GM12875 (cell line): ENCODE data around the gene TMEM178B.

Experiments used
- H3K4me3 ChIP-seq: one replicate; pipeline ENCODE4 v1.5.1; 2011; ENCODE audit warnings: low read depth, low read length, control low read depth
- TF ChIP-seq, protein P1 (sequence below): IDR thresholded peaks from 2 replicates; pipeline ENCODE4 v1.5.1; 2011; ENCODE audit warnings: low read depth, mild to moderate bottlenecking, control low read depth, inconsistent platforms, low read length, moderate library complexity, borderline replicate concordance; ENCODE audit not compliant: insufficient read depth

TMEM178B gene

DNA sequence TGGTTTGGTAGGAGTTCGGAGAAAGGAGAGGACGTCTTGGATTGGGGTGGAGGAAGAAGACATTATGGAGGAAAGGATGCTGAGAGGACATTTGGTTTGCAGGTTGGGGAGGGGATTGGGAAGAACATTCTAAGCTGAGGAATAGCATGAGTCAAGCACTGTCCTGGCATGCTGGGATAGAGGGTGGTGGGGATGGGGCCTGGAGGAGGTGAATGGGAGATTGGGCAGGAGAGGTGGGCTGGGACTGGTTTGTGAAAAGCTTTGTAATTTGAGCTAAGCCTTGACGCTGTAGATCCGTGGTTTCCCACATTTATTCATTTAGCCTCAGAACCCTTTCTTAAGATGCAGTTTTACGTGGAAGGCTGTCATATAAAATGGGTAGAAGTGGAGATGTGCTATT, 52.2 kb downstream of the TMEM178B start:
- H3K4me3 ChIP-seq, result no peak overlapping the region
- TF ChIP-seq, protein P1, sequence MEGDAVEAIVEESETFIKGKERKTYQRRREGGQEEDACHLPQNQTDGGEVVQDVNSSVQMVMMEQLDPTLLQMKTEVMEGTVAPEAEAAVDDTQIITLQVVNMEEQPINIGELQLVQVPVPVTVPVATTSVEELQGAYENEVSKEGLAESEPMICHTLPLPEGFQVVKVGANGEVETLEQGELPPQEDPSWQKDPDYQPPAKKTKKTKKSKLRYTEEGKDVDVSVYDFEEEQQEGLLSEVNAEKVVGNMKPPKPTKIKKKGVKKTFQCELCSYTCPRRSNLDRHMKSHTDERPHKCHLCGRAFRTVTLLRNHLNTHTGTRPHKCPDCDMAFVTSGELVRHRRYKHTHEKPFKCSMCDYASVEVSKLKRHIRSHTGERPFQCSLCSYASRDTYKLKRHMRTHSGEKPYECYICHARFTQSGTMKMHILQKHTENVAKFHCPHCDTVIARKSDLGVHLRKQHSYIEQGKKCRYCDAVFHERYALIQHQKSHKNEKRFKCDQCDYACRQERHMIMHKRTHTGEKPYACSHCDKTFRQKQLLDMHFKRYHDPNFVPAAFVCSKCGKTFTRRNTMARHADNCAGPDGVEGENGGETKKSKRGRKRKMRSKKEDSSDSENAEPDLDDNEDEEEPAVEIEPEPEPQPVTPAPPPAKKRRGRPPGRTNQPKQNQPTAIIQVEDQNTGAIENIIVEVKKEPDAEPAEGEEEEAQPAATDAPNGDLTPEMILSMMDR, result no peak

DNA sequence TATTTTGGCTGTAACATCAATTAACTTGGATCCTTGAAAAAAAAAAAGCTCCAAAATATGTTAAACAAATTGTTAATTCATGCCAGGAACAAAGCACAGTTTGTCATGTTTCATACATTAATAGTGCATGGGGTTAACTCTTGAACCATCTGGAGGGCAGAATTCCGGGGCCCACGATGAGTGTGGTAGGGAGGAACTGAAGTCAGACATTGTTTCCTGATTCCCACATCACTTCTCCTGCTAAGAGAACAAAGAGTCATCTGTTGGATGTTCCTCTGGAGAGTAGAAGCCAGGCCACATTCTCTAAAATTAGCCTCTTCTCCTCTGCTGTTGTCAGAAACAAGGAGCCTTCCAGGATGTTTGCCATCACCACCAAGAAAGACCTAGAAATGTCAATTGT, 54.6 kb downstream of the TMEM178B start:
- H3K4me3 ChIP-seq, result no peak overlapping the region
- TF ChIP-seq, protein P1, result no peak

DNA sequence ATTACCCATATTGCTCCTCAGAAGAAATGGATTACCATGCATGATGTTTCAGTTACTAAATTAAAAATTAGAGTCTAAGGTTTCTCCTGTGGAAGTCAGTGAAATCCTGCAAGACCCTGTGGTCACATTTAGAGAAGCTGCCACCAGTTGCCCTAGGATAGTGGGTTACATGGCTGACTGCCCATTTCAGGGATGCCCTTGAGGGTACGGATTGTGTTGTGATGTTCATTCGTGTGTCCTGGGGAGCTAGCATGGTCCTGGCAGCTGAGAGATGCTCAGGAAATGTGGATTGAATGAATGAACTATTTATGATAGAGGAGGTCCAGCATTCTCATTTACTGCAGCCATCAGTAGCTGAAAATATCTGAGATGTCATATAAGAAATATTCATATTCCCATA, 55.1 kb downstream of the TMEM178B start:
- TF ChIP-seq, protein P1, result no peak
- H3K4me3 ChIP-seq, result no peak overlapping the region

DNA sequence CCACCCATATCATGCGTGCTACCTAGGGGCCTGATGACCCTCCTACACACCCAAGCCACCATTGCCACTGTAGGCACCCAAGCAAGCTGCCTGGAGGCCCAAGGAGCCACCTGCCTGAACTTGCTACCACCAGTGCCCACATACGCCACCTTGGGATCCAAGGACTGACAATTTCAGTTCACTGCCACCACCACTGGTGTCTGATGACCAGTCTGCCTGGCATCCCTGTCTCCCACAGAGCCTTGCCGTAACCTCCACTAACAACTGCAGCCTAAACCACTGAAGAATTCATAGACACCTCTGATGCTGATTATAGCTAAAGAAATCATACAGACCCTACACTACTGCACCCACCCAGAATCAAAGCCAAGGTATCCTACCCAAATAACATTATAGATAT, 58.8 kb downstream of the TMEM178B start:
- TF ChIP-seq, protein P1, result no peak
- H3K4me3 ChIP-seq, result no peak overlapping the region

DNA sequence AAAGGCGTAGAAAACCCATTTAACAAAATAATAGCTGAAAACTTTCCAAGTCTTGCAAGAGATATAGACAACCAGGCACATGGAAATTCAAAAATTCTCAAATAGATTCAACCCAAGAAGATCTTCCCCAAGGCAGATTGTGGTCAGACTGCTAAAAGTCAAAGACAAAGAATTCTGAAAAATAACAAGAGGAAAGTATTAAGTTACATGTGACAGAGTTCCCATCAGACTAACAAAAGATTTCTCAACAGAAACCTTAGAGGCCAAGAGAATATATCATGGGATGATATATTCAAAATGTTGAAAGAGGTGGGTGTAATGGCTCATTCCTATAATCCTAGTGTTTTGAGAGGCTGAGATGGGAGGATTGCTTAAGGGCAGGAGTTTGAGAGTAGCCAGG, 59.8 kb downstream of the TMEM178B start:
- H3K4me3 ChIP-seq, result no peak overlapping the region
- TF ChIP-seq, protein P1, result no peak

DNA sequence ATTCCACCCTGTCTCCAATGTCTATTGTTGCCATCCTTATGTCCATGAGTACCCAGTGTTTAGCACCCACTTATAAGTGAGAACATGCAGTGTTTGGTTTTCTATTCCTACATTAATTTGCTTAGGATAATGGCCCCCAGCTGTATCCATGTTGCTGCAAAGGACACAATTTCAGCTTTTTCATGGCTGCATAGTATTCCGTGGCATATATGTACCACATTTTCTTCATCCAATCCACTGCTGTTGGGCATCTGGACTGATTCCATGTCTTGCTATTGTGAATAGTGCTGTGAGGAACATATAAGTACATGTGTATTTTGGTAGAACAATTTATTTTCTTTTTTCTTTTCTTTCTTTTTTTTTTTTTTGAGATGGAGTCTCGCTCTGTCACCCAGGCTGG, 68.2 kb downstream of the TMEM178B start:
- TF ChIP-seq, protein P1, result no peak
- H3K4me3 ChIP-seq, result no peak overlapping the region

DNA sequence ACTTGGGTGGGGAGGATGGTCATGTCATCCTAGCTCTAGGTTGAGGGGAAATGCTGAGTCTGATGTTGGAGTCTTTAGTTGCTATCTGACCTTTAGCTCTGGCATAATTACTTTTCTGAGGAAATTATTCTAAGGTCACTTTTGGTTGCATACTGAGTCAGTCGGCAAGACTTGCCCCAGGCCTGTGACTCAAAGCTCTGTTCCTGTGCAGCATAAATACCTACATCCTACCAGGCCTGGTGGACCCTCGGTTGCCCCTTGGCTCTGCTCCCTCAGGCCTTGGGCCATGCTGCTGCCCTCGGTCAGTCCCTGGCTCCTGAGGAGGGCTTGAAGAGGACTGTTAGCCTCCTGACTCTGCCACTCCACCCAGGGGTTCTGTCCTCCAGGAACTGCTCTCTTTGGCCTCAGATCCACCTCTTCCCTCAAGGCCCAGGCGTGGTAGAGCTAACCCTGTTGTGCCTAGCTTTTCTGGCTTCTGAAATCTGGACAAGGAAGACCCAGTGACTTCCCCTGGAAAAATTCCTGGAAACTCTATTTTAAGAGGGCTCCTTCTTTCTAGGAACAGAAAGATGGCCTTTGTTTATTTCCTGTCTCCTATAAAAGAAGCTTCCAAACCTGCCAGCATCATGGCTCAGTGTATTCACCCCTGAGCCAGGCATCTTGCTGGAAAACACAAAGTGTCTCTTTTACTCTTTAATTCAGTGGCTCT, 71.2 kb downstream of the TMEM178B start:
- TF ChIP-seq, protein P1, result no peak
- no peak overlapping the region for H3K4me3 ChIP-seq
